Measurements from ENCODE around the gene GGN. TPM values are rescaled to one million over a fixed set of nuclear protein-coding genes. Genes with fewer than 3 reads are reported as not detected.

GGN gene
- total RNA-seq, 4 donors from 2014 or later = 0.13 TPM; not detected in 3

- DNase-seq = peak; percentile 39 to 72
These were observed 774 bp downstream of the GGN start for GRCh38 chr19:38386971-38387549.

GRCh38 chr19:38386300-38386970 is 1.4 kb downstream of the GGN start:
- Histone ChIP-seq H3K27ac (peak overlapping the region in 3 of 4 donors; percentile 70 to 78 (median 72)), H3K4me3 (peak overlapping the region in 2 of 4 donors; percentile 50 to 63), H3K9me3 (no peaks in the 10 kb centered on the region), H3K27me3 (peaks cover 0 to 12% (median 5%) of the 10 kb centered on the region in 3 donors), H3K36me3 (peaks cover 14 to 39% of the 10 kb centered on the region in 2 donors), H3K4me1 (peaks cover 6 to 22% of the 10 kb centered on the region in 2 donors)
- ATAC-seq = peak; percentile 1
- no peak for TF ChIP-seq POLR2A (IDR thresholded peaks at IDR 0.05)
- no peak for TF ChIP-seq CTCF (IDR thresholded peaks at IDR 0.05 in 4 of 5, conservative IDR thresholded peaks at IDR 0.05 in 1 of 5)
- in situ Hi-C loops (cut with MboI; ENCODE audit: low sequenced_read_pairs in 4 of 4) (loop anchor here in 1 of 4 donors (25.0 kb wide), 1 partner anchor 451 kb away; the partner anchor contains the start of genes ECH1 and HNRNPL), intact Hi-C loops (cut with DNase I; ENCODE audit: low total_unique reads) (loop anchor here (10.0 kb wide), 1 partner anchor 328 kb away; no protein-coding TSS in a partner anchor)
- peak in 1 of 2 donors; percentile 54 for DNase-seq

More at GRCh38 chr19:38386971-38387549, 774 bp downstream of the GGN start:
- Histone ChIP-seq H3K36me3 (peaks cover 14 to 32% of the 10 kb centered on the region in 2 donors), H3K4me1 (peaks cover 6 to 22% of the 10 kb centered on the region in 2 donors), H3K27me3 (peaks cover 0 to 12% (median 5%) of the 10 kb centered on the region in 3 donors), H3K4me3 (peak overlapping the region; percentile 33 to 63 (median 55)), H3K9me3 (no peaks in the 10 kb centered on the region), H3K27ac (peak overlapping the region; percentile 43 to 78 (median 71))
- peak in 1 of 2 donors; percentile 18 for TF ChIP-seq POLR2A (IDR thresholded peaks at IDR 0.05)
- no peak for TF ChIP-seq CTCF (IDR thresholded peaks at IDR 0.05 in 4 of 5, conservative IDR thresholded peaks at IDR 0.05 in 1 of 5)
- peak; percentile 25 to 39 for ATAC-seq
- intact Hi-C loops (cut with DNase I; ENCODE audit: low total_unique reads) = loop anchor here (10.0 kb wide), 1 partner anchor 328 kb away; no protein-coding TSS in a partner anchor
- in situ Hi-C loops (cut with MboI; ENCODE audit: low sequenced_read_pairs in 4 of 4) = loop anchor here in 1 of 4 donors (25.0 kb wide), 1 partner anchor 450 kb away; the partner anchor contains the start of genes ECH1 and HNRNPL

- in situ Hi-C loops (cut with MboI; ENCODE audit: low sequenced_read_pairs in 4 of 4) = loop anchor here in 1 of 4 donors (25.0 kb wide), 1 partner anchor 451 kb away; the partner anchor contains the start of genes ECH1 and HNRNPL
- peaks cover 14 to 45% of the 10 kb centered on the region in 2 donors for H3K36me3 ChIP-seq
- H3K4me1 ChIP-seq = peaks cover 6 to 22% of the 10 kb centered on the region in 2 donors
- TF ChIP-seq POLR2A (IDR thresholded peaks at IDR 0.05) (no peak), CTCF (IDR thresholded peaks at IDR 0.05 in 4 of 5, conservative IDR thresholded peaks at IDR 0.05 in 1 of 5) (no peak)
- ATAC-seq (no peak), DNase-seq (peak in 1 of 2 donors; percentile 33)
- H3K27me3 ChIP-seq = peaks cover 0 to 12% (median 5%) of the 10 kb centered on the region in 3 donors
- H3K27ac ChIP-seq = no peak overlapping the region
- no peaks in the 10 kb centered on the region for H3K9me3 ChIP-seq
- intact Hi-C loops (cut with DNase I; ENCODE audit: low total_unique reads) = loop anchor here (10.0 kb wide), 1 partner anchor 329 kb away; no protein-coding TSS in a partner anchor
- H3K4me3 ChIP-seq = no peak overlapping the region
These were observed 2.0 kb downstream of the GGN start for GRCh38 chr19:38385804-38386257.

DNA sequence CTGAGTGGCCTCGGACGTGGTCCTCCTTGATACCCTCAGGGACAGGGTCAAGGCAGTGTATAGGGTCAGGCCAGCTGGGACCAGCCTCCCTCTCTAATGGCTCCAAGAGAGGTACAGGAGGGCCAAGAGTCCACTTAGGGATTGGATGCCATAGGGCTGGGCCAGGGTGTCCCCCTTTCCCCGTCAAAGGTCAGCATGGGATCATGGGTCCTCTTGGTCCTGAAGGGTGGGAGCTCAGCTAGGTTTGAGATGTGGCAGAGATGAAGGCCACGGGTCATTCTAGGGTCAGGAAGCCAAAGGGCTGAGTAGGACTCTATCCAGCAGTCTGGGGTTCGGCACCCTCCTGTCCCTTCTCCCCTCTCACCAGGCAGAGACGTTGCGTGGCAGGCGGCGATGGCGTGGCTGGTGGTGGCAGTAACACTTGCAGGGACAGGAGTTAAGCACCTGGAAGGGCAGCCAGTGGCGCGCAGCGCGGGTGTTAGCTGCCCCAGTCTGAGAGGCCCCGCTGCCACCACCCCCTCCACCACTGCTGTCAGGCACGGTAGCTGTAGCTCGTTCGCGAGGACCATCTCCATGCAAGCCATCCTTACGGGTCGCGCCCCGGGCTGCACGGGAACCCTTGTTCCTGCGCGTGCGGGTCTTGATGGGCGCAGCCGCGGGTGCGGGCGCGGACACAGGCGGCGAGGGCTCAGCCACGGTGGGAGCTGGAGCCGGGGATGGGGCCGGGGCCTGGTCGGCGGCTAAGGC is 2.6 kb downstream of the GGN start:
- H3K36me3 ChIP-seq = peaks cover 14 to 51% of the 10 kb centered on the region in 2 donors
- peaks cover 6 to 22% of the 10 kb centered on the region in 2 donors for H3K4me1 ChIP-seq
- H3K4me3 ChIP-seq = no peak overlapping the region
- in situ Hi-C loops (cut with MboI; ENCODE audit: low sequenced_read_pairs in 4 of 4) (loop anchor here in 1 of 4 donors (25.0 kb wide), 1 partner anchor 452 kb away; the partner anchor contains the start of genes ECH1 and HNRNPL), intact Hi-C loops (cut with DNase I; ENCODE audit: low total_unique reads) (loop anchor here (10.0 kb wide), 1 partner anchor 330 kb away; no protein-coding TSS in a partner anchor)
- H3K27me3 ChIP-seq = peaks cover 0 to 12% (median 5%) of the 10 kb centered on the region in 3 donors
- DNase-seq = no peak
- no peak for ATAC-seq
- H3K27ac ChIP-seq = no peak overlapping the region
- no peaks in the 10 kb centered on the region for H3K9me3 ChIP-seq
- TF ChIP-seq POLR2A (IDR thresholded peaks at IDR 0.05) (no peak), CTCF (IDR thresholded peaks at IDR 0.05 in 4 of 5, conservative IDR thresholded peaks at IDR 0.05 in 1 of 5) (no peak)

Data from gastrocnemius medialis (tissue), 4 donors.